ENCODE results near the gene DDN. TPM values are rescaled to one million over a fixed set of nuclear protein-coding genes. Genes with fewer than 3 reads are reported as not detected.

DDN gene
- polyA plus RNA-seq, 1 donor (not counting 4 experiments of a cell fraction or from before 2014, with no cell fraction given) = 0.10 TPM

GRCh38 chr12:48952691-48953090 is 46.5 kb downstream of the DDN start:
- H3K79me2 ChIP-seq (ENCODE audit: control insufficient read depth, insufficient read depth, low read length) = peaks cover 89% of the 10 kb centered on the region
- H3K4me2 ChIP-seq (ENCODE audit: control insufficient read depth, extremely low read depth, insufficient read depth, low read depth, low read length) = no peak overlapping the region
- FAIRE-seq = no peak
- DNase-seq (ENCODE audit: low read depth, low spot score) = no peak
- no peak overlapping the region for H3K9ac ChIP-seq (ENCODE audit: control insufficient read depth, extremely low read depth, insufficient read depth, low read length)
- H3K27me3 ChIP-seq (ENCODE audit: control insufficient read depth, extremely low read depth, insufficient read depth, low read length) = no peaks in the 10 kb centered on the region
- no peak overlapping the region for H2AFZ ChIP-seq (ENCODE audit: control insufficient read depth, low read length)
- H3K36me3 ChIP-seq (ENCODE audit: control insufficient read depth in 2 of 2, extremely low read depth in 1 of 2, insufficient read depth in 2 of 2, low read length in 2 of 2) = peaks cover 18 to 25% of the 10 kb centered on the region in 2 experiments
- H3K27ac ChIP-seq (ENCODE audit: control insufficient read depth, insufficient read depth, low read length) = no peak overlapping the region
- dilution Hi-C loops (cut with MboI; ENCODE audit: extremely low pct_ligation_motif_present, low sequenced_read_pairs) = no loop called here
- H4K20me1 ChIP-seq (ENCODE audit: control insufficient read depth, extremely low read depth, insufficient read depth, low read length) = peaks cover 13% of the 10 kb centered on the region
- H3K4me1 ChIP-seq (ENCODE audit: control insufficient read depth, extremely low read depth, insufficient read depth, low read length) = peaks cover 12% of the 10 kb centered on the region
- no peaks in the 10 kb centered on the region for H3K9me3 ChIP-seq (ENCODE audit: control insufficient read depth, low read depth, low read length)
- no peaks in the 10 kb centered on the region for H3K9me1 ChIP-seq (ENCODE audit: control insufficient read depth, extremely low read depth, insufficient read depth, low read length)
- H3K4me3 ChIP-seq (ENCODE audit: control insufficient read depth in 2 of 3, extremely low read depth in 1 of 3, insufficient read depth in 2 of 3, low read depth in 1 of 3, low read length in 3 of 3) = no peak overlapping the region
- no peak for TF ChIP-seq EZH2 (IDR thresholded peaks at IDR 0.05; ENCODE audit: low read length)
- no peak for TF ChIP-seq CTCF (optimal IDR thresholded peaks at IDR 0.05 in 1 of 3, IDR thresholded peaks at IDR 0.05 in 1 of 3, conservative IDR thresholded peaks at IDR 0.05 in 1 of 3; ENCODE audit: extremely low read depth in 1 of 3, insufficient read depth in 2 of 3, low read length in 3 of 3)

- Histone ChIP-seq H3K4me3 (ENCODE audit: control insufficient read depth in 2 of 3, extremely low read depth in 1 of 3, insufficient read depth in 2 of 3, low read depth in 1 of 3, low read length in 3 of 3) (no peak overlapping the region), H3K9me1 (ENCODE audit: control insufficient read depth, extremely low read depth, insufficient read depth, low read length) (no peaks in the 10 kb centered on the region), H3K27me3 (ENCODE audit: control insufficient read depth, extremely low read depth, insufficient read depth, low read length) (no peaks in the 10 kb centered on the region), H3K9ac (ENCODE audit: control insufficient read depth, extremely low read depth, insufficient read depth, low read length) (no peak overlapping the region), H3K36me3 (ENCODE audit: control insufficient read depth in 2 of 2, extremely low read depth in 1 of 2, insufficient read depth in 2 of 2, low read length in 2 of 2) (peaks cover 3 to 10% of the 10 kb centered on the region in 2 experiments), H4K20me1 (ENCODE audit: control insufficient read depth, extremely low read depth, insufficient read depth, low read length) (peaks cover 13% of the 10 kb centered on the region), H2AFZ (ENCODE audit: control insufficient read depth, low read length) (no peak overlapping the region), H3K4me1 (ENCODE audit: control insufficient read depth, extremely low read depth, insufficient read depth, low read length) (peaks cover 18% of the 10 kb centered on the region), H3K9me3 (ENCODE audit: control insufficient read depth, low read depth, low read length) (no peaks in the 10 kb centered on the region), H3K27ac (ENCODE audit: control insufficient read depth, insufficient read depth, low read length) (no peak overlapping the region), H3K4me2 (ENCODE audit: control insufficient read depth, extremely low read depth, insufficient read depth, low read depth, low read length) (no peak overlapping the region), H3K79me2 (ENCODE audit: control insufficient read depth, insufficient read depth, low read length) (peaks cover 77% of the 10 kb centered on the region)
- dilution Hi-C loops (cut with MboI; ENCODE audit: extremely low pct_ligation_motif_present, low sequenced_read_pairs) = no loop called here
- TF ChIP-seq CTCF (optimal IDR thresholded peaks at IDR 0.05 in 1 of 3, IDR thresholded peaks at IDR 0.05 in 1 of 3, conservative IDR thresholded peaks at IDR 0.05 in 1 of 3; ENCODE audit: extremely low read depth in 1 of 3, insufficient read depth in 2 of 3, low read length in 3 of 3) (no peak), EZH2 (IDR thresholded peaks at IDR 0.05; ENCODE audit: low read length) (no peak)
- no peak for DNase-seq (ENCODE audit: low read depth, low spot score)
- peak; percentile 41 for FAIRE-seq
These were observed 51.4 kb downstream of the DDN start for GRCh38 chr12:48947727-48948126.

Data from keratinocyte (primary cell).